HG03469 (cell line): Measurements from ENCODE around the gene GNG13.
"Not testable (repeated sequence)": the region's sequence is repeated elsewhere in the genome, so short reads cannot be mapped to it uniquely, and the experiment has no call there.

ENCODE experiments used
- ATAC-seq: cut with Tn5 transposase; IDR thresholded peaks from one replicate; pipeline ENCODE4 v1.9.1; 2021; ENCODE audit warnings: mild to moderate bottlenecking, moderate library complexity, moderate number of reproducible peaks; ENCODE audit not compliant: unreplicated experiment

GNG13 gene

DNA sequence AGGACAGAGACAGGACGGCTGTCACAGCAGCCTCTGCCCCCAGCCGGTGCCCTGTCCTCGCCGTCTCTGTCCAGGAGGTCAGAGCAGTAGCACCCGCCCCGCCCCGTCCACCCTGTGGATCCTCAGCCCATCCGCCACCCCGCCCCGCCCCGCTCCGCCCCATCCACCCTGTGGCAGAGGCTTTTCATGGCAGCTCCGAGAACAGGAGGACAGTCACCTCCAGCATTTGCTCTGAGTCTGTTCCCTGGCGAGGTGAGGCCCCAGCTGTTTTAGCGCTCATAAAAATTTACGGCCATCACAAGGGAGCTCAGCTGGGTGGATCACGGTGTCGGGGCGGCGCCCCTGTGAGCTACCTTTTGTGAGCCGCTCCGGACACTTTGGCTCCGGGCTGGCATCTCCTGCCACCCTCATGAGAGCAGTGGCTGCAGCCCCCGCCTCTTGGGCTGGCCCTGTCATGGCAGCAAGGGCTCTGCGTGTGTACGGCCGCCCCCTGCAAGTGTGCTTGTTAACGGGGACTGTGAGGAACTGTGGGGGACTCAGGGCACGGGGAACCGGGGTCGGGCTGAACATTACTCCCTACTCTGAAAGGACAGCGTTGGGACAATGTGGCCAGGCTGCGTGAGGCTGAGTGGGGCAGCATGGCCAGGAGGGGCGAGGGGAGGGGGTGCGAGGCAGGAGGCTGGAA lies 32.3 kb upstream of the GNG13 start:
- no peak for ATAC-seq

DNA sequence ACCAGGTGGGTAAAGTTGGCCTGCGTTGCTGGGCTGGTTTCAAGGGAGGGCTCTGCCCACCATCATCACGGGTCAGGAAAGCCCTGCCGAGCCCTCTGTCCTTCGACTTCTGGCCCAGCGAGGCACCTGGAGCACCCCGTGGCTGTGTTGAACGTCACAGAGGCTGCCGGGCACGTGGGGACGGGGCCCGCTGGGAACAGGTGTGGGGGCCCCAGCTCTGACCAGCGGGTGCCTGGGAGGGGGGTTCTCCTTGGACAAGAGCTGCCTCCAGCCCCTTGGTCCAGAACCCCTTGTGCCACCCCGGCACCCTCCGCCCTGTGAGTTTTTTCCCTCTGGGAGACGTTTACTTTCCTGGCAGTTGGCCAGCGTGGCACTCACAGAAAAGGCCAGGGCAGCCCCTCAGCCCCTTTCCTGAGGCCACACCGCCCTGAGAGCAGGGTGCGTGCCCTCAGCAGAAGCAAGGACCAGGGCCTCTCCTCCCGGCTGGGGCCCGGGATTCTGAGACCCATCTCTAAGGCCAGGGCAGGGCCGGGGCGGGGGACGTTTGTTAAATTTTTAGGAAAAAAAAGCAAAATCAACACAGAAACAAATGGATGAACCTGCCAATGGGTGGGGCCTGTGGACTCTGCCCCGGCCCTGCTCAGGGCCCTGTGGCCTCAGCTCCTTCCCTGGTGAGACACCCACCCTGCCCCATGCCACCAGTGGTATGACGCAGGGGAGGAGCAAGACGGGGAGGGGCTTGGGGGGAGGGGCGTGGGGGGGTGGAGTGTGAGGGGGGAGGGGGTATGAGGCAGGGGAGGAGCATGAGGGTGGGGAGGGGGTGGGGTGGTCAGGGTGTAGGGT lies 31.3 kb upstream of the GNG13 start:
- no peak for ATAC-seq

- no peak for ATAC-seq
Observed at GRCh38 chr16:830871-831570, 30.5 kb upstream of the GNG13 start.

DNA sequence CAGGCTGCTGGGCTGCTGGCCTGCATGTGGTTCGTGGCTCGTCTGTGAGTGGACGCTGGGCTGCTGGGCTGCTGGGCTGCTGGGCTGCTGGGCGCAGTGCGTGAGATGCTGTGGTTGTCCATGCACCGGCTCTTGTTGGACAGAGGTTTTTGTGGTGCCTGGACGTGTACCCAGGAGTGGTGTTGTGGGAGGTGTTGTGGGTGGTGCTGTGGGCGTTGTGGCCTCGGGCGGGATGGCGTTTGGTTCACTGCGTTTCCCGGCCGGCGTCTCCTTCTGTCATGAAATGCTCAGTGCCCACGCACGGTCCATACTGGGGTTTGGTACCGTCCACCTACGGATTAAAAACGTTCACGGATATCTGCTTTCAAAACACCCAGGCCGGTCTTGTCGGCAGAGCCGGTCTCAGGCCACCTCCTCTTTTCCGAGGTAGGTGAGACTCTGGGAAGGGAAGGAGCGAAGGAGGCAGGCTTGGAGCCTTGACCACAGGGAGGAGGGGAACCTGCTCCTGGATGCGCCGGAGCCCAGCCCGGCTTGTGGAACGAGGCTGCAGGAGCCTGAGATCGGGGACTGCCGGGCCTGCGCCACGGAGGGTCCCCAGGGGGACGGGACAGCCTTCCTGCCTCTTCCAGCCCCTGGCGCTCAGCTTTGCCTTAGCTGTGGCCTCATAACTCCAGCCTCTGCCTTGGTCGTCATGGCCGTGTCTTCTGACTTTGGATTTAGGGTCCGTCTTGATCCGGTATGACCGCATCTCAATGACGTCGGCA lies 29.8 kb upstream of the GNG13 start:
- no peak for ATAC-seq

DNA sequence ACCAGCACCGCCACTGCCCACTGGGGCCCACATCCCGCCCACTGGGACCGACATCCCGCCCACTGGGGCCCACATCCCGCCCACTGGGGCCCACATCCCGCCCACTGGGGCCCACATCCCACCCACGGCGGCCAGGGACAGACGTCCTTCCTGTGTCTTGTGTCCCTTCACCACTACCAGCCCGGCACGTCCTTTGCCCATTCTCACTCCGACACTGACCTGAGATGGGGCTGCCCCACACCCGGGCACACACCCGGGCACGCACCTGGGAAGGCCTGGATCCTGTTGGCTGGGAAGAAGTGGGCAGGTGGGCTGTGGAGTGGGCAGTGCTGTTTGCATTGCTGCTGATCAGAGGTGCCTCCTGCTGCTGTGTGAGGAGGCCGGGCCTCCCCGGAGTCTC lies 28.4 kb upstream of the GNG13 start:
- ATAC-seq = no peak

DNA sequence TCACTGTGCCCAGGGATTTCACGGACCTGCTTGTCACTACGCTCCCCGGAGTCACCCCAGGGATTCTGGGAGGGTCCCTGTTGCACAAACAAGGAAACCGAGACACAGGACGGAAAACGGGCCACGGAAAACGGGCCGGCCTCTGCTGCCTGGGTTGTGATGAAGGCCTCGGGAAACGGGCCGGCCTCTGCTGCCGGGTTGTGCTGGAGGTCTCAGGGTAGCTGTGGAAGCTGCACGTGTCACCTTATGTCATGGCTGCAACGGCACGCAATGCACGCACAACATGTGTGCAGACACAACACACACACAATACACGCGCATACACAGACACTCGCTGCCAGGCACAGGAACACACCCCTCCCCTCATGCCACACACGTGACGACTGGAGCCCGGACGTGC lies 27.0 kb upstream of the GNG13 start:
- ATAC-seq = no peak

GRCh38 chr16:825341-826061 lies 25.0 kb upstream of the GNG13 start:
- ATAC-seq = no peak

- ATAC-seq = no peak
Observed at GRCh38 chr16:824601-825000, 24.1 kb upstream of the GNG13 start.

GRCh38 chr16:824194-824593 lies 23.7 kb upstream of the GNG13 start:
- ATAC-seq = no peak

- ATAC-seq = no peak
Observed at GRCh38 chr16:822909-823297, 22.4 kb upstream of the GNG13 start.

- no peak for ATAC-seq
Observed at GRCh38 chr16:822174-822908, 21.8 kb upstream of the GNG13 start.

DNA sequence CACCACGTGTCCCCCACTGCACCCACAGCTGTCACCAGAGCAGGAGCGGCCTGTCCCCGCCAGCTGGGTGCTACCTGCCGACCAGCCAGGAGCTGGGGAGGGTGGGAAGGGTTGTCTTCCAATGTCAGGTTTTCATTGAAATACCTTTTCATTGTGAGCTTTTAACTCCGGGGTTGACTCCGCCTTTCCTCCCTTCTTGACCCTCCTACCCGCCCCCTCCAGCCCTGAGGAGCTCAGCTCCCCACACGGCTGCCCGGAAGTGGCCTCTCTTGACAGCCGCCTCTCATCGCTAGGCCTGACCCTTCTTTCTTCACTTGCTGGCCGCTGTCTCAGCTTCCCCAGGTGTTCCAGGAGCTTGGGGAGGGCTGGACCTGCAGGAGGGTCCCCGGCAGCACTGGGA lies 21.2 kb upstream of the GNG13 start:
- no peak for ATAC-seq

DNA sequence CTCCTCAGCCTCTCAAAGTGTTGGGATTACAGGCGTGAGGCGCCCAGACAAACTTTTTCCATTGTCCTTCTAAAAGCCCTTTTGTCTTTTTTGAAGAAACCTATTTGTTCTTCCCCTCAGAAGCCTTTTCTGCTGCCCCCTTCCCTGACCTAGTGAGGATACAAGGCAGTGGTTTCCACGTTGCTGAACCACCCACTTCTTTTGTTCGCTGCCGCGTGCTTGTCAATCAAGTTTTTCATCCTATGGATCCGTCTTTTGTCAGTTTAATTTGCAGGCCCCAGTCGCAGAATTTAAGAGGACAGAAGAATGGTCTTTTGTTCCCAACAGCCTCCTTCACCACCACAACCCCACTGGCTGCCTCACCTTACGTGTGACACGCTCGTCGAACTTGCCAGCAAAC lies 20.2 kb upstream of the GNG13 start:
- no peak for ATAC-seq

DNA sequence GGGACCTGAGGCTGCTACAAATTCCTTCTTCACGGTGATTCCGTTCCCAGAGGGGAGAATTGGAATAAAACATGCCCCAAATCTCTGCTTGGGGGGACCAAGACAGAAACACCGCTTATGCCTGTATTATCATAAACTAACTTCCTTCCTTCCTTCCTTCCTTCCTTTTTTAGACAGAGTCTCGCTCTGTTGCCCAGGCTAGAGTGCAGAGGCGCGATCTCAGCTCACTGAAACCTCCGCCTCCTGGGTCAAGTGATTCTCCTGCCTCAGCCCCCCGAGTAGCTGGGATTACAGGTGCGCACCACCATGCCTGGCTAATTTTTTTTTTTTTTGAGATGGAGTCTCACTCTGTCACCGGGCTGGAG lies 19.5 kb upstream of the GNG13 start:
- ATAC-seq = not testable (repeated sequence)

- ATAC-seq = no peak
Observed at GRCh38 chr16:819336-820043, 19.0 kb upstream of the GNG13 start.

- no peak for ATAC-seq
Observed at GRCh38 chr16:818592-818991, 18.1 kb upstream of the GNG13 start.

DNA sequence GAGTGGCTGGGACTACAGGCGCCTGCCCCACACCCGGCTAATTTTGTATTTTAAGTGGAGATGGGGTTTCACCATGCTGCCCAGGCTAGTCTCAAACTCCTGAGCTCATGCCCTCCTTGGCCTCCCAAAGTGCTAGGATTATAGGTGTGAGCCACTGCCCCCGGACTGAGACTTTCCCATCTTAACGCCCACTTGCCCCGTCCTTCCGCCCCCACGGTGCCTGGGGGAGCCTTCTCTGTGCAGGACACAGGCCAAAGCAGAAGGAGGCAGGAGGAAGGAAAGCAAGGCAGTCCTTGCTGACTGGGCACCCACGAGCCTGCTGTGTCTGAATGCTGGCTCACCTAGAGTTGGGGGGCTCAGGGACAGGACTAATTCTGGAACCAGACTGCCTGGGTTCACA lies 17.6 kb upstream of the GNG13 start:
- ATAC-seq = no peak

DNA sequence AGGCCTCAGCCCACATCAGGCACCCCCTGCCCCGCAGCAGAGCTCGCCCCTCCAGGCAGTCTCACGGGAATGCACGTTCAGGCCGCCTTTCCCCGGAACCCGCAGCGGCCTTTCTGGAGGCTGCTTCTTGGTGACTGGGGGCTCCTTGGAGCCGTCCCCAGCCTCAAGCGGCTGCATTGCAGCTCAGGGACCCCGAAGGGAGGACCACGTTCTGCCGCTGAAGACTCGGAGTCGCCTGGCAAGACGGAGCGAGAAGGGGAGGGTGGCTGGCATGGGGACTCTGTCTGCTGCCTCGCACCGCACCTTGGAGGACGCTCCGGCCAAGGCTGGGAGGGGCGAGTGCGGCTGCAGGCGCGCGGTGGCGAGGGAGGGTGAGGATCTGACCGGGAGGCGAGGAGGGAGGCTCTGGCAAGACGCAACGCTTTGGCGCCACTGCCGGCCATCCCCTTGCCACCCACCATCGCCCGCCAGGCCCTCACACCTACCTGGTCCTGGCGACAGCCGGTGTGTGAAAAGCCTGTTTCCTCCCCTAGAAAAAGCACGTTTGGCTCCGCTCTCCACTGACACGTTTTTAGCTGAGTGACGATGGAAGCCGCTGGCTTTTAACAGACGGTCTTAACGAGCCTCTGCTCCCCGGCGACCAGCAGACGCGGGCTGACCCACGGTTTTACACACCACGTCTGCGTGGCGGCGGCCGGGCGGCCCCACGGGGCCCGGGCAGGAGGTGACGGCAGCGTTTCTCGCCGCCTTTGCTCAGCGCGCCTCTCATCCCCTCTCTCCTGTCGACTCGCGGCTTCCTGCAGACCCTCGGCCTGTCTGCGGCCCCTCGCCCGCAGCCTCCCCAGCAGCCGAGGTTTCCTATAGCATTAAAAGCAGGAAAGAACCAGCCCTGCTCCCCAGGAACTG lies 16.7 kb upstream of the GNG13 start:
- no peak for ATAC-seq
